Epidermal melanocyte (primary cell): ENCODE results near the gene FAM13A.

ENCODE experiments used
- DNase-seq: peaks from one replicate; pipeline ENCODE4 v3.0.0; 2011; ENCODE audit warnings: low spot score; ENCODE audit not compliant: insufficient read length

The FAM13A gene

DNA sequence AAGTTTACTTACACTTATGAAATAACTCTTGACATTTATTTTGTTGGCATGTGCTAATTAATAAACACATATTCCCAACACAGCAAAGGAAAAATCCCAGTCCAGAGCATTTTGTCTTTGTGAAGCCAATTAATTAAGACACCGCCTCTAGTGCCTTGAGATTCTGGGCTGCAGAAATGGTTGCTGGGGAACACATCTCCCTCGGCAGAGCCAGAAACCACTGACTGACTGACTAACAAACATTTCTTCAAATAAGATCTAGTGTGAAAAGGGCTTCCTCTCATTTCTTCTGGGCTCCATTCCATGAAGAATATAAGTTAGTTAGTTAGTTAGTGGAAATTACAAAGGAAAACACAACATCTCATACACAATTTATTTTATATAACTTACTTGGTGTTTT is 331.0 kb downstream of the FAM13A start:
- no peak for DNase-seq

DNA sequence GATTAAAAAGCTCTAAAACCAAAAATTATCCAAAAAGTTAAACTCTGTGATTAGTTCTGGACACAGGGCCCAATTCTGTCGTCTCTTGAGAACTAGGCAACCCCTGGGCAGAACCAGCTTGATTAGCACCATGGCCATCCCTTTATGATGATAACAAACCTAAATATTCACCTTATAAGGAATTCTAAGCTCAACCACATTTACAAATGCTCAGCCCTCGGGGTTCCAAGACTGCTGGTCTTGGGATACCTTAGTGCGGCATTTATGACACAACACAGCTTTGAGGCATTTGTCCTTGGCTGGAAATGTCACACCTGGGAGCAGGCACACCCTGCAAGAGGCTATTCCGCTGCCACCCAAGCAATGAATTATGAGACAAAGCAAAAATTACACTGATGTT is 331.8 kb downstream of the FAM13A start:
- no peak for DNase-seq

DNA sequence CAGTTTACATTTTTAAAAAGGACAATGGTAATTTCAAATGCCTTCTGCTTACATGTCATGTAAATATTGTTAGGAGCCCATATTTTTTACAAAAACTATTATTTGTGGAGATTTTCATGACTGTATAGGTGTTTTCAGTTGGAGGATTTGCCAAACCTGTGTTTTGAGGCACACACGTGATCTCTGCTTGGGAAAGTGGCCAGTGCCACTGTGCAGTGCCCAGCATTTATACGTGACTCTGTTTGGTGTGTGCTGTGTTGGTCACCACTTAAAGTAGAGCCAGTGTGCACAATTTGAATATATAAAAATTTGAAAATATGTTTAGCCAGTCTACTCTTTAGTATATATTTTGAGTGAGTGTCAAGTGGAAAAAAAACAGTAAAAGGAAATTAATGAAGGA is 332.6 kb downstream of the FAM13A start:
- DNase-seq: no peak

DNA sequence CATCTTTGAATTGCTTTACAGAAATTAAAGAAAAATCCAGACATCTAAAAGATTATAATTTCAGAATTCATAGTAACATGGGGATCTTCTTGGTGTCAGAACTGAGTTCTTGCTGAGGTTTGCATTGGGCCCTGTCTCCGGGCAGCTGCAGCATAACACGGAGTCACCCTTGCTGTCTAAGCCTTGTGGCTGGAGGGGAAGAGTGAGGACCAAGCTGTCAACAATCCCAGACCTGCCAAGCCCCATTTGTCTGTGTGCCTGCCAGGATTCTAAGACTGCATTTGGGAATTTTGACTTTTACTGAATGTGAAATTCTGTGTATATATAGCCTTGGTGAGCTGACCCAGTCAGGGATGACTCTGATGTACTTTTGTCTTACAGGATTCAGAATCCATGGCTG is 334.2 kb downstream of the FAM13A start:
- DNase-seq: no peak

DNA sequence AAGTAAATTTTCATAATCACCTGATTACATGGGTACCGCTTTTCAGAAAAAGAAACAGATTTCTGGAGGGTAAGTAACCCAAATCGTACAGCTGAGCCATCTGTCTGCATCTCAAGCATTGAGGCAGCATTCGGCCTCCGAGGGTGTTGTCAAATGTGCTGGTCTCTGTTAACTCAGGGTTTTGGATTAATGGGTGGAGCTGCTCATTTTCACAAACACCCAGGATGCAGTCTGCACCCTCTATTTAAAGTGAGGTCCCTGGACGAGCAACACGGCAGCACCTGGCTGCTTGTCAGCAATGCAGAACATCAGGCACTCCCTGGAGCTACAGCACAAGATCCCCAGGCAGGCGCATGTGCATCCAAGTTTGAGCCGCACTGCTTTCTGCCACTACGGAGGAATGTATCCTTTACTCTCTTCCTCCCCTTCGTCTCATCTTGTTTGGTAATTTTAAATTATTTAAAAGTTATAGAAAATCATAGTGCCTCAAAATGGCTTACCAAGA is 334.7 kb downstream of the FAM13A start:
- no peak for DNase-seq

DNA sequence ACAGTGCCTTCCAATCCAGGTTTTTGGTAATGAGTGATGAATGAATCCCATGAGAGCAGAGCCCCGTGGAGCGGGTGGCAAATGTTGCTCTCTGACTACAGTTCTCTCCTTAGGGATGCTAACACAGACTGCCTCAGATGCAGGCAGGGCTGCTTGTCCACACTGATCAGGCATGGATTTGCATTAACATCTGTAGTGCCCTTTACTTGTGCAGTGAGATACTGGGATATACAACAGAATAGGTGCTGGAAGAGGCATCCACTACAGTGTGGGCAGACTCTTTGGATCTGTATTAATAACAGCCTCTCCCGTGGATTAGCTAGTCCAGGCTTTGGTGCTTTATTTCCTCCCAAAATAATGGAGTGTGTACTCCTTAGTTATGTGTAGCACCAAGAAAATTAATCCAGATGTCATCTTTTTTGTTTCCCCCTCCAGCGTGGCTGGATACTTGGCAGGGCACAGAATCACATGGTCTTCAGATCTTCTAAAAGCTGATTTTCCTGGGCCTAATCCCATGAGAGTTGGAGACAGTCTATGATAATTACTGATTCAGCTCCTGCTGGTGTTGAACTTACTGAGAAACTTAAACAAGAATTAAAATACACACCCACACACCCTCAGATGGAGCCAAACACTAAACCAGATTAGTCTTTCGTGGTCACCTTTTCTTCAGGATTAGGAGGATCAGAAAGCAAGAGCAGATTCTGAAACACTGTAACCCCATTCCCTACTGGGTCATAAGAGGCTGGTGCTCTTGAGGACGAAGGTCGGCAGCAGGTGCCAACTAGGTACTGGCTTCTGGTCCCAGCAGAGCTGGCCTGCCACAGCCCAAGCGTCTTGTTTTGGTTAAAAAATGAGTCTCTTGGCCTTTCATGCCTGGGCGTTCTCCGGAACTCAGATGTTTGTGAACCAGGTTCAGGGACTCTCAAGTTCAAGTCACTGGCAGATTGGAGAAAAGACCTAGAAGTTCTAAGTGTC is 336.2 kb downstream of the FAM13A start:
- no peak for DNase-seq

DNA sequence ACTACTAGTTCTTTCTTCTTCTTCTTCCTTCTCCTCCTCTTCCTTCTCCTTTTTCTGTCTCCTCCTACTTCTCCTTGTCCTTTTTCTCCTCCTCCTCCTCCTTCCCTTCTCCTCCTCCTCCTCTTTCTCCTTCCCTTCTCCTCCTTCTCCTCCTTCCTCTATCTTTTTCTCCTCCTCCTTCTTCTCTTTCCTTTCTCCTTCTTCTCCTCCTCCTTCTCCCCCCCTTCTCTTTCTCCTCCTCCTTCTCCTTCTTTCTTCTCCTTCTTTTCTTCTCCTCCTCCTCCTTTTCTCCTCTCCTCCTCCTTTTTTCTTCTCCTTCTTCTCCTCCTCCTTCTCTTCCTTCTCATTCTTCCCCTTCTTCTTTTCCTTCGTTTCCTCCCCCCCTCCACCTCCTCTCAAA is 337.6 kb downstream of the FAM13A start:
- no peak for DNase-seq

DNA sequence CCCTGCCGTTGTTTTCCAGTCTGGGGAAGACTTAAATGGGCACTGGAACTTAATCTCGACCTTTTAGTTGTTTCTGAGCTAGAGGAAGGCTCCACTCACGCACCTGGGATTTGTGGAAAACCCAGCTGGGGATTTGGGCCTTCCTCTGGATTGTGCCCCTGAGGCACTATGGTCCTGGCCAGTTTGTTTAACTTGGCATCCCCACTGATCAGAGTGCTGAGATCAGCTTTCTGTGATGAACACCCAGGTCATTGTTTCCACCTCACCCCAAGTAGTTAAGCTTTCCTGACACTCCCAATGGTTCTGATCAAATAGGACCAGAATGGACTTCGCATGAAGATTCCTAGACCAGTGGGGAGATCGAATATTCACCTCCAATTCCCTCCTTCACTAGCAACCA is 338.9 kb downstream of the FAM13A start:
- DNase-seq: no peak

DNA sequence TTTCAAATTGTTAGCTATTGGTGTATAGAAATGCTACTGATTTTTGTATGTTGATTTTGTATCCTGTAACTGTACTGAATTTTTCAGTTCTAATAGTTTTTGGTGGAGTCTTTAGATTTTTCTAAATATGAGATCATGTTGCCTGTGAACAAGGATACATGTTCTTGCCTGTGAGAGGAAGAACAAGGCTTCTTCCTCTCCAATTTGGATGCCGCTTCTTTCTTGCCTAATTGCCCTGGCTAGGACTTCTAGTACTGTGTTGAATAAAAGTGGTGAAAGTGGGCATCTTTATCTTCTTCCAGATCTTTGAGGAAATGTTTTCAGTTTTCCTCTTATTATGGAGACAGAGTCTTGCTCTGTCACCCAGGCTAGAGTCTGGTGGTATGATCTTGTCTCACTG is 343.2 kb downstream of the FAM13A start:
- DNase-seq: no peak

DNA sequence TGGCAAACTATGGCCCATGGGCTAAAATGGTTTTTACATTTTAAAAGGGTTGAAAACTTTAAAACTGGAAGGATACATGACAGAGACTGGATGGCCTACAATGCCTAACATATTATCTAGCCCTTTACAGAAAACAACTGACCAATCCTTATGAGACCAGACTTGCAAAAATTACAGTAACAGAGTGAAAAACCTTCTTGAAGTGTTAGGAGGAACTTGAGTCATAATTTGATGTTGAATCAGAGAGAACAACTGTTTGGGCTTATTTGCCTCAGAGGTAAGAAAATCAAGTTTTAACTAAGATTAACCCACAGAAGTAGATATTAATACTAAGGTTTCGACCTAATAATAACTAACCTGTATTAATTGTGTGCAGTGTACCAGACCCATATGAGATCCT is 347.0 kb downstream of the FAM13A start:
- DNase-seq: no peak

DNA sequence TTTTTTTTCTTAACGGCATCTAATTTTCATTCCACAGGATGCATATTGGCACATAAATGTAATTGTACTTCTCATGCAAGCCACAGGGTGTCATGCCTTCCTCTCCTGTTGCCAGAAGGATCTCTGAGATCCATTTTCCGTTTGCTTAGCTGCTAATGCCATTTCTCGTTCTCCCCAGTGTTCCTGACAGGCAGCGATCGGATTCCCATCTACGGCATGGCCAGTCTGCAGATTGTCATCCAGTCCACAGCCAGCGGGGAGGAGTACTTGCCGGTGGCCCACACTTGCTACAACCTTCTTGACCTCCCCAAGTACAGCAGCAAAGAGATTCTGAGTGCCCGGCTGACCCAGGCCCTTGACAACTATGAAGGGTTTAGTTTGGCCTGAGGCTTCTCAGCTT is 350.4 kb downstream of the FAM13A start:
- no peak for DNase-seq

DNA sequence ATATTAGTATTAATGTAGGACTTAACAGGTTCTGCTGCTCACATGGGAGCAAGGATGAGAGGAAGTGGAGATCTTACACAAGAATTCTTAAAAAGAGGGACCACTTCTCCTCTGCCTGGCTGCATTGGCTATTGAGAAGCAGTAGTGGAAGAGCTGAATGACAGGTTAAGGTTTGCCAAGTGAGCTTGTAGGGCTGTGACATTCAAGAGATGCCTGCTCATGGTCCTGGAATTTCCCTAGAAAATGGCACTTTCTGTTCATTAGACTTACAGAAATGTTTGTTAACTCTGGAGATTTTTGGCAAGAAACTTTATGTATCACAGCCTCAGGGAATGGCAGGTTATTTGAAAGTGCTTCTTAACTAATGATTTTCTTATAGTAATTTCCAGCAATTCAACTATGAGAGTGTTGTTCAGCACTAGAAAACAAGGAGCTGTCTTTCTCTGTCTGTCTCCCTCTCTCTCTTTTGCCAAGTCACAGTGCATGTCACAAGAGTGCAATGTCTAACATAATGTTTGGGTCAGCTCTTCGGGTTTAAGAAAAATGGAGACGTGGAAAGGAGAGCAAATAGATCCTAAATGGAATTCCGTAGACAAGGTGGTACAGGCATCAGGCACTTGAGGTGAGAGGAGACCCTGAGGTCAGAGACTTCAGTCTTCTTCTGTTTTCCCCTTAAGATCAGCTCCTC is 351.0 kb downstream of the FAM13A start:
- no peak for DNase-seq

DNA sequence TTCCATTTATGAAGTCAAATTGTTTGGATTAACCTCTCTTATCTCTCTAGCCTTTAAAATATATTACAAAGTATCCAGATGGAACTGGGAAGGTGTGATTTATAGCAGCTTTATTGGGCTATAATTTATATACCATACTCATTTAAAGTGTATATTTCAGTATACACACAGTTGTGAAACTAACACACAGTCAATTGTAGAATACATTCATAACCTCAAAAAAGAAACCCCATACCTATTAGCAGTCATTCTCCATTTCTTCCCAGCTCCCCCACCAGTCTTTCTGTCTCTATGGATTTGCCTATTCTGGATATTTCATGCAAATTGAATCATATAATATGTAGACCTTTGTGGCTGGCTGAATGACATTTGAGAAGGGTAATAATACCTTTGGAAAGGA is 351.8 kb downstream of the FAM13A start:
- no peak for DNase-seq

DNA sequence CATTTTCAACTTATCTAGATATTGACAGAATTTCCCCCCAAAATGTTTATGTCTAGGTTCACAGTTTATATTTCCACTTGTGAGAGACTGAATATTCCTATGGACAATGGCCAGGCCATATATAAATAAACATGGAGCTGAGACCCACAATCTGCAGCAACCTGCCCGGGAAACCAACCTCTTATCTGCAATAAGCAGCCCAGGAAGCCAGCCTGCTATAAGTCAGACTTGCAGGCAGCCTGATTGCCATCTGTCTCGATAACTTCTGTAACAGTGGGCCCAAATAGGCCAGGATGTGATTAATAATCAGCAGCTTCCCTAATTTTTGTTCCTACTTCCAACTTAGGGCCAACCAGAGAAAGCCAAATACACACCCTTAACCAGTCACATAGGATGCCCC is 354.2 kb downstream of the FAM13A start:
- DNase-seq: no peak

DNA sequence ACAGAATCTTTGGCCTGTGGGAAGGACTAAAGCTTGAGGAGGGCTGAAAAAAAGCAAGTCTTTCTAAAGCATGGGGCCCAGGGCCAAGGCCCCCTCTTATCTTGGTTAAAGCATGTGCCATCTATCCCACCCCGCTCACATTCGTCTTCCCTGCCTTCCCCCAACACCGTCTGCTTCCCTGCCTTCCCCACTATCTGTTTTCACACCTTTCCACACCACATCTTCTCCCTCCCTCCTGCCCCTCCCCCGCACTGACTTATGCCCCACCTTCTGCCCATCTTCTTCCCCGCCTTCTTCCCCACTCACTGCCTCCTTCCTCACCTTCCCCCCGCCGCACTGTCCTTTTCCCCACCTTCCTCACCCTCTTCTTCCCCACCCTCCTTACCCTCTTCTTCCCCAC is 358.5 kb downstream of the FAM13A start:
- no peak for DNase-seq

DNA sequence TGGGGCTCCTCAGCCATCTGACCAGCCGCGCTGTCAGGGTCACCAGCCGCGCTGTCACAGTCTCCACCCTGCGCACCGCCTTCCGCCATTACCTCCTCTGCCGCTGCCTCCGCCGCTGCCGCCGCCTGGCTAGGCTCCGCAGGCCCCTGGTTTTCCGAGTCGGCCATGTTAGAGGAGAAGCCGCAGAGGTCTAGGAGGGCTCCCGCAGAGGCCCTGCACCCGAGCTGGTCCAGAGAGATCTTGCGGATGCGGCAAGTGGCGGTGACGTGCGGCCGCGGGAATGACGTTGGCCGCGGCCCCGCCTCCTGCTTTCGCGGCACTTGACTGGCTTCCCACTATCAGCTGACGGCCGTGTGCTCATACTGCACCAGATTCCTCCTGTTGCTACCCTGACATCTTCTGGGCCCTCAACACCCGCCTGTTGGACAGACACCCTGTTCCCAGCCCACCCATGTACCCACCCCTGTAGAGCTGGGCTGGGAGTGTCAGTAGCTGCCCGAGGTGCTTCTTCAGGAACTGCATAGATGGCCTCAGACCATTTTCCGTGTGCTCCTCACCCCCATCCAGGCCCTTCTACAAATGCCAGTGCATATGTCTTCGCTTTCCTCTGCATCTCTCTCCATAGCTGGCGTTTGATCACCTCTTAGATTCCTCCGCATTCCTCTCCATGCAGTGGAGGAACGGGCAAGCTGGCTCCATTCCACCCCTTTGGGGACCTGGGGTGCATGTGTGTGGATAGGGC is 359.2 kb downstream of the FAM13A start, which contains the start of gene NAP1L5:
TSS of gene NAP1L5 (minus strand) at position 242 of the 742 bp plus-strand sequence. CDS start at position 167, 75 bp downstream.
- no peak for DNase-seq

DNA sequence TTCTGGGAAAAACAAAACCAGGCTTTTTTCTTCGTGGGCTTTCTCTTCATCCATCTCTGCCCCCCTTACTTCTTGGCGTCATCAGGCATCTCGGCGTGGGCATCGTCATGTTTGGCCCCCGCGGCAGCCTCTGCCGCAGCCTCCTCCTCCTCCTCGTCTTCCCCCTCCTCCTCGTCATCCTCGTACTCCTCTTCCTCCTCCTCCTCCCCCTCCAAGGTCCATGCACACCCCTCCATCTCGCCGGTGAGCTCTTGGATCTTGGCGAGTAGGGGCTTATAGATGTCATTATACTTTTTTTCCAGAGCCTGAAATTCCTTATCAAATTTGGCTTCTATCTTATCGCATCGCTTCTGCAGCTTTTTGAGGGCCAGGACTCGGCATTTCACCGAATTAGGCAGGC is 359.8 kb downstream of the FAM13A start:
- no peak for DNase-seq

DNA sequence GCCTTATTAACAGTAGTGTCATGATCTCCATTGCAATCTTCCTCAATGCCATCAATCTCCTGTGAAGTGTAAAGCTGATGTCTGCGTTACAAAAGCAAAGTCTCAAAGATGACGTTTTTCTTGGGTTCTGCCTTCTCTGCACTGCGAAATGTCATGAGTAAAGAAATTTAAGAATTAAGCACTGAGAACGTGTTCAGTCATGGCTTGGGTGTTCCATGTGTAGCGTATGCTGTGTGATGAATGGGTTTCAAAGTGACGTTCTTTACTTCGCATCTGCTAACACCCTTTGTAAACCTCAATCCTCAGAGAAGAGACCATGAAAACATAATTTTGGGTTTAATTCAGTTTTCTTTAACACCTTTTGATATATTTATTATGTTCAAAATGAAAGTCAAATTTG is 360.4 kb downstream of the FAM13A start:
- DNase-seq: no peak

DNA sequence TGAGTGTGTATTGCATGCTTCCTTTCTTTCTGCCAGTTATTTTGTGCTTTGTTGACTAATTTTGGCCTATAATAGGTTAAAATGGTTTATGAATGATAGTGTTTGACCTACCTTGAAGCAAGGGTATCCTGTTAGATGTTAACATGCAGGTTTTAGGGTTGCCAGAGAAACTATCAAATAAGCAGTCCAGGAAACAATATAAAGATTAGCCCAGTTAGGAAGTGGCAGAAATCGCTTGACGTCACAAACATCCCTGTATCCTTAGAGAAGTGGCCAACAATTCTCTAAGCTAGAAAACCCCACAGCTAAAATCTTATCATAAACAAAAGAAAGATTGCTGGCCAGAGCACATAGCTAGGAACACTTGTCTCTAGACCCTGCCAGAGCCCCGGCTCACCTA is 363.2 kb downstream of the FAM13A start:
- DNase-seq: no peak

DNA sequence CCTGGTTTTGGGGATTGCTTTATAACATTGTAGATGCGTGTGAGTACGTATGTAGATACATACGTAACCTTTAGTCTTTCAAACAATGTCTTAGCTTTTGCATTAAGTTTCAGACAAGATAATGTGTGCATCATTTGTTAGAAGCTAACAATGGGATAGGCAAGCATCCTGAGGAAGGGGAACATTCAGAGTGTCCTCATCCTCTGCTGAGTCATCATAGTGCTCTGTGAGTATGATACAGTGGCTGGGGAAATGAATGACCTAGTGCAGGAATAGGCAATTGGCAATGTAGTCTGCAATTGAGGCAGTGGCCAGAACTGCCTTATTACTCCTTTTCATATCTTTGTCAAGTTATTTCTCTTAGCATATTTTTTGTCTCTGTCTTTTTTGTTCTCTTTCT is 366.6 kb downstream of the FAM13A start:
- DNase-seq: no peak

DNA sequence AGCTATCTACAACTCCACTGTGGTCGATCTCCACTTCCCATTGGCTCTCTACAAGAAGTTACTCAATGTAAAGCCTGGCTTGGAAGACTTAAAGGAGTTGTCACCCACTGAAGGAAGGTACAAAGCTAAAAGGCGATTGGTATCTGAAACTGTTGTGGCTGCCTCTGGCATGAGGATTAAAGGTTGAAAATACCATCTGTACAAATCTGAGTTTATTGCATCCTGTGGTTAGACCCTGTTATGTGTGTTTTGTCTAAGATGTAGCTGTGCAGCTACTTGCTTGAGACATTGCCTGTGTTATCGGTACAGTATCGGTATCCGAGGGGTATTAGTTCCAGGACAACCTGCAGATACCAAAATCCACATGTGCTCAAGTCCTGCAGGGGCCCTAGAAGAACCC is 375.8 kb downstream of the FAM13A start:
- no peak for DNase-seq
